Measurements from ENCODE around the gene TSPAN4. TPM values are rescaled to one million over a fixed set of nuclear protein-coding genes. Genes with fewer than 3 reads are reported as not detected.

Gene TSPAN4
- total RNA-seq, 2 donors from 2014 or later, result 12.6 to 18.9 TPM

- Mint-ChIP-seq H3K27ac (no peak overlapping the region), H3K9me3 (no peaks in the 10 kb centered on the region), H3K36me3 (no peaks in the 10 kb centered on the region)
- no peak for DNase-seq (ENCODE audit: low spot score in 2 of 2)
- ATAC-seq, result peak in 1 of 2 donors; percentile 19
These were observed 54.8 kb downstream of the TSPAN4 start for GRCh38 chr11:897253-898142.

GRCh38 chr11:898143-898511 lies 55.5 kb downstream of the TSPAN4 start:
- no peak for DNase-seq (ENCODE audit: low spot score in 2 of 2)

GRCh38 chr11:898540-899190 lies 56.0 kb downstream of the TSPAN4 start:
- no peak for DNase-seq (ENCODE audit: low spot score in 2 of 2)
- Mint-ChIP-seq H3K27ac (no peak overlapping the region), H3K9me3 (no peaks in the 10 kb centered on the region), H3K36me3 (no peaks in the 10 kb centered on the region)
- ATAC-seq, result no peak

More at GRCh38 chr11:898143-898511, 55.5 kb downstream of the TSPAN4 start:
- ATAC-seq, result peak in 1 of 2 donors; percentile 30
- H3K36me3 Mint-ChIP-seq, result no peaks in the 10 kb centered on the region
- H3K9me3 Mint-ChIP-seq, result no peaks in the 10 kb centered on the region
- H3K27ac Mint-ChIP-seq, result no peak overlapping the region

- ATAC-seq, result no peak
- no peak for DNase-seq (ENCODE audit: low spot score in 2 of 2)
- H3K27ac Mint-ChIP-seq, result no peak overlapping the region
- H3K36me3 Mint-ChIP-seq, result no peaks in the 10 kb centered on the region
- H3K9me3 Mint-ChIP-seq, result no peaks in the 10 kb centered on the region
These were observed 57.1 kb downstream of the TSPAN4 start for GRCh38 chr11:899724-900123.

GRCh38 chr11:900545-900944 lies 57.9 kb downstream of the TSPAN4 start:
- Mint-ChIP-seq H3K9me3 (no peaks in the 10 kb centered on the region), H3K27ac (peak overlapping the region in 1 of 2 donors; percentile 55), H3K36me3 (no peaks in the 10 kb centered on the region)
- DNase-seq (ENCODE audit: low spot score in 2 of 2) (no peak), ATAC-seq (no peak)

- ATAC-seq (no peak), DNase-seq (ENCODE audit: low spot score in 2 of 2) (no peak)
- no peaks in the 10 kb centered on the region for H3K36me3 Mint-ChIP-seq
- no peaks in the 10 kb centered on the region for H3K9me3 Mint-ChIP-seq
- no peak overlapping the region for H3K27ac Mint-ChIP-seq
These were observed 58.9 kb downstream of the TSPAN4 start for GRCh38 chr11:901452-902061.

- peak overlapping the region in 1 of 2 donors; percentile 20 for H3K27ac Mint-ChIP-seq
These were observed 61.7 kb downstream of the TSPAN4 start for GRCh38 chr11:904380-904779.

GRCh38 chr11:905952-906351 lies 63.3 kb downstream of the TSPAN4 start:
- DNase-seq (ENCODE audit: low spot score in 2 of 2) (no peak), ATAC-seq (no peak)
- Mint-ChIP-seq H3K36me3 (no peaks in the 10 kb centered on the region), H3K9me3 (no peaks in the 10 kb centered on the region), H3K27ac (no peak overlapping the region)

More at GRCh38 chr11:904380-904779, 61.7 kb downstream of the TSPAN4 start:
- no peak for ATAC-seq
- no peak for DNase-seq (ENCODE audit: low spot score in 2 of 2)
- Mint-ChIP-seq H3K36me3 (no peaks in the 10 kb centered on the region), H3K9me3 (no peaks in the 10 kb centered on the region)

GRCh38 chr11:907668-908067 lies 65.0 kb downstream of the TSPAN4 start:
- no peaks in the 10 kb centered on the region for H3K9me3 Mint-ChIP-seq
- H3K36me3 Mint-ChIP-seq, result no peaks in the 10 kb centered on the region
- DNase-seq (ENCODE audit: low spot score in 2 of 2) (no peak), ATAC-seq (no peak)
- H3K27ac Mint-ChIP-seq, result no peak overlapping the region

GRCh38 chr11:908273-908672 lies 65.6 kb downstream of the TSPAN4 start:
- ATAC-seq (no peak), DNase-seq (ENCODE audit: low spot score in 2 of 2) (no peak)
- Mint-ChIP-seq H3K27ac (no peak overlapping the region), H3K9me3 (no peaks in the 10 kb centered on the region), H3K36me3 (no peaks in the 10 kb centered on the region)

- Mint-ChIP-seq H3K9me3 (no peaks in the 10 kb centered on the region), H3K27ac (peak overlapping the region in 1 of 2 donors; percentile 89), H3K36me3 (no peaks in the 10 kb centered on the region)
- no peak for ATAC-seq
- DNase-seq (ENCODE audit: low spot score in 2 of 2), result no peak
These were observed 66.8 kb downstream of the TSPAN4 start for GRCh38 chr11:909406-909805.

GRCh38 chr11:910044-910588 lies 67.5 kb downstream of the TSPAN4 start:
- no peak for DNase-seq (ENCODE audit: low spot score in 2 of 2)
- peak in 1 of 2 donors; percentile 31 for ATAC-seq
- H3K36me3 Mint-ChIP-seq, result no peaks in the 10 kb centered on the region
- no peaks in the 10 kb centered on the region for H3K9me3 Mint-ChIP-seq
- H3K27ac Mint-ChIP-seq, result peak overlapping the region; percentile 44 to 89

- H3K27ac Mint-ChIP-seq, result peak within 1 kb of the TSS; percentile 89 to 94
- H3K9me3 Mint-ChIP-seq, result no peaks in the 10 kb centered on the region
- DNase-seq (ENCODE audit: low spot score in 2 of 2) (peak; percentile 88 to 89), ATAC-seq (peak; percentile 98)
- H3K36me3 Mint-ChIP-seq, result no peaks in the 10 kb centered on the region
These were observed 68.0 kb downstream of the TSPAN4 start, which contains the start of gene CHID1 for GRCh38 chr11:910589-911030. Gene CHID1, minus strand, starts transcription at chr11:910810. Its CDS starts 5,994 bp downstream, at chr11:904816.

- Mint-ChIP-seq H3K27ac (peak overlapping the region; percentile 88 to 94), H3K9me3 (no peaks in the 10 kb centered on the region), H3K36me3 (no peaks in the 10 kb centered on the region)
- DNase-seq (ENCODE audit: low spot score in 2 of 2) (no peak), ATAC-seq (peak; percentile 33 to 42)
These were observed 68.6 kb downstream of the TSPAN4 start for GRCh38 chr11:911031-911889.

GRCh38 chr11:911890-912219 lies 69.2 kb downstream of the TSPAN4 start:
- Mint-ChIP-seq H3K36me3 (no peaks in the 10 kb centered on the region), H3K27ac (peak overlapping the region; percentile 88 to 94), H3K9me3 (no peaks in the 10 kb centered on the region)
- ATAC-seq, result no peak
- no peak for DNase-seq (ENCODE audit: low spot score in 2 of 2)

- Mint-ChIP-seq H3K27ac (peak overlapping the region in 1 of 2 donors; percentile 88), H3K9me3 (no peaks in the 10 kb centered on the region), H3K36me3 (no peaks in the 10 kb centered on the region)
- DNase-seq (ENCODE audit: low spot score in 2 of 2) (no peak), ATAC-seq (no peak)
These were observed 69.6 kb downstream of the TSPAN4 start for GRCh38 chr11:912266-912665.
